Measurements from ENCODE around the gene BAG5. TPM values are rescaled to one million over a fixed set of nuclear protein-coding genes. Genes with fewer than 3 reads are reported as not detected.

Gene BAG5
- total and polyA plus RNA-seq, 5 experiments from 2014 or later = 39.0 to 48.5 (median 46.9) TPM

Other genes with a start within 250 kb of the BAG5 start
- 100 to 1,000 TPM; 368 to 375 TPM for gene EIF5, start 228.4 kb downstream of the BAG5 start, total RNA-seq
- 100 to 1,000 TPM; 283 to 332 (median 317) TPM for gene EIF5, start 228.4 kb downstream of the BAG5 start, polyA plus RNA-seq
- 100 to 1,000 TPM; 123 to 128 TPM for gene MARK3, start 177.2 kb downstream of the BAG5 start, total RNA-seq
- gene MARK3, start 177.2 kb downstream of the BAG5 start, polyA plus RNA-seq = 10 to 100 TPM; 26.8 to 36.5 (median 30.7) TPM
- gene CKB, start 39.8 kb downstream of the BAG5 start, total RNA-seq = under 1 TPM in 1 of 2 experiments, not detected in 1; 0.69 TPM
- gene CKB, start 39.8 kb downstream of the BAG5 start, polyA plus RNA-seq = 1 to 10 TPM in 1 of 3 donors, not detected in 2; 1.8 TPM
- gene TRMT61A, start 33.5 kb downstream of the BAG5 start, total RNA-seq = 10 to 100 TPM; 15.3 to 16.7 TPM
- 10 to 100 TPM in 1 of 3 donors, 1 to 10 TPM in 2; 6.7 to 11.2 (median 7.0) TPM for gene TRMT61A, start 33.5 kb downstream of the BAG5 start, polyA plus RNA-seq
- gene COA8, start 303 bp upstream of the BAG5 start, total RNA-seq = 10 to 100 TPM; 27.4 to 29.1 TPM
- 10 to 100 TPM; 47.3 to 72.0 (median 48.2) TPM for gene COA8, start 303 bp upstream of the BAG5 start, polyA plus RNA-seq
- gene KLC1, start 66.6 kb upstream of the BAG5 start, total RNA-seq = 100 to 1,000 TPM; 242 to 252 TPM
- gene KLC1, start 66.6 kb upstream of the BAG5 start, polyA plus RNA-seq = 10 to 100 TPM; 50.7 to 73.3 (median 58.2) TPM
- 10 to 100 TPM; 13.8 to 14.1 TPM for gene XRCC3, start 152.8 kb upstream of the BAG5 start, total RNA-seq
- gene XRCC3, start 152.8 kb upstream of the BAG5 start, polyA plus RNA-seq = 1 to 10 TPM; 2.1 to 3.6 (median 3.2) TPM
- 10 to 100 TPM; 13.5 to 16.9 TPM for gene ZFYVE21, start 153.2 kb upstream of the BAG5 start, total RNA-seq
- gene ZFYVE21, start 153.2 kb upstream of the BAG5 start, polyA plus RNA-seq = 1 to 10 TPM; 7.7 to 8.7 (median 8.1) TPM

Measured in naive thymus-derived CD8-positive, alpha-beta T cell (primary cell).